SK-N-MC (cell line): ENCODE results near the gene CLEC4G.

Experiments
- EZH2 ChIP-seq: fragments of 200-600 bp; sonication (generic); IDR thresholded peaks from one replicate; pipeline ENCODE4 v1.6.1; 2017; ENCODE audit warnings: antibody characterized with exemption
- FOXP2 ChIP-seq: optimal IDR thresholded peaks from 2 replicates; pipeline ENCODE3; 2011; ENCODE audit warnings: mild to moderate bottlenecking, moderate library complexity; ENCODE audit not compliant: insufficient read depth; ENCODE audit errors: extremely low read length, control extremely low read depth
- POLR2AphosphoS5 ChIP-seq: IDR thresholded peaks from 2 replicates; pipeline ENCODE4 v1.6.1; 2012; ENCODE audit warnings: mild to moderate bottlenecking, low read depth, low read length, borderline replicate concordance

GRCh38 chr19:7742575-7742974 is 10.7 kb upstream of the CLEC4G start:
- no peak for TF ChIP-seq POLR2AphosphoS5
- no peak for TF ChIP-seq EZH2
- TF ChIP-seq FOXP2 = no peak
